Stimulated activated naive CD8-positive, alpha-beta T cell treated with anti-CD3 and anti-CD28 coated beads, Interleukin-15, amount 100 ng/mL, for 72 hours (primary cell): ENCODE results near the gene HIRA.
"Not testable (repeated sequence)": the region's sequence is repeated elsewhere in the genome, so short reads cannot be mapped to it uniquely, and the experiment has no call there.

Experiments used
- ATAC-seq: fragments of 150-1000 bp; cut with Tn5 transposase; 2 replicates; pipeline ENCODE4 v1.10.0; 2021; ENCODE audit warnings: mild to moderate bottlenecking, moderate library complexity
- DNase-seq, 2 donors: peaks; one replicate each; pipeline ENCODE4 v3.0.0; 2021 to 2022
- H3K27ac Mint-ChIP-seq, 2 donors: one replicate each; pipeline ENCODE4 v1.8.0; 2022; ENCODE audit warnings: mild to moderate bottlenecking in 2 of 2, mixed read lengths in 2 of 2, moderate library complexity in 2 of 2
- H3K27me3 Mint-ChIP-seq: one replicate; pipeline ENCODE4 v1.8.0; 2022; ENCODE audit warnings: mixed read lengths
- H3K4me1 Mint-ChIP-seq: one replicate; pipeline ENCODE4 v1.8.0; 2022; ENCODE audit warnings: mild to moderate bottlenecking, mixed read lengths
- H3K4me3 Mint-ChIP-seq, 2 donors: one replicate each; pipeline ENCODE4 v1.8.0; 2022; ENCODE audit warnings: mild to moderate bottlenecking in 2 of 2, mixed read lengths in 2 of 2, moderate library complexity in 1 of 2
- H3K9me3 Mint-ChIP-seq, 2 donors: one replicate each; pipeline ENCODE4 v1.8.0; 2022; ENCODE audit warnings: mixed read lengths in 2 of 2

The HIRA gene

GRCh38 chr22:19371893-19372292 lies 59.6 kb downstream of the HIRA start:
- no peaks in the 10 kb centered on the region for H3K27me3 Mint-ChIP-seq
- no peaks in the 10 kb centered on the region for H3K9me3 Mint-ChIP-seq
- H3K4me1 Mint-ChIP-seq: no peaks in the 10 kb centered on the region
- no peak overlapping the region for H3K27ac Mint-ChIP-seq
- ATAC-seq (no peak), DNase-seq (no peak)
- H3K4me3 Mint-ChIP-seq: no peak overlapping the region

- H3K4me1 Mint-ChIP-seq: no peaks in the 10 kb centered on the region
- no peaks in the 10 kb centered on the region for H3K27me3 Mint-ChIP-seq
- ATAC-seq: no peak
- no peak overlapping the region for H3K27ac Mint-ChIP-seq
- H3K9me3 Mint-ChIP-seq: no peaks in the 10 kb centered on the region
- no peak for DNase-seq
- H3K4me3 Mint-ChIP-seq: no peak overlapping the region
These were observed 62.7 kb downstream of the HIRA start for GRCh38 chr22:19368876-19369275.

GRCh38 chr22:19367763-19368367 lies 63.7 kb downstream of the HIRA start:
- Mint-ChIP-seq H3K9me3 (no peaks in the 10 kb centered on the region), H3K4me1 (no peaks in the 10 kb centered on the region), H3K4me3 (no peak overlapping the region), H3K27ac (no peak overlapping the region), H3K27me3 (no peaks in the 10 kb centered on the region)
- ATAC-seq: no peak
- no peak for DNase-seq

GRCh38 chr22:19363541-19363940 lies 68.0 kb downstream of the HIRA start:
- H3K27me3 Mint-ChIP-seq, ATAC-seq, H3K4me1 Mint-ChIP-seq, H3K4me3 Mint-ChIP-seq, H3K9me3 Mint-ChIP-seq, DNase-seq: not testable (repeated sequence)
- H3K27ac Mint-ChIP-seq: peak overlapping the region in 1 of 2 donors; percentile 6

- Mint-ChIP-seq H3K4me3 (no peak overlapping the region), H3K27ac (peak overlapping the region; percentile 57 to 85), H3K4me1 (no peaks in the 10 kb centered on the region), H3K27me3 (no peaks in the 10 kb centered on the region), H3K9me3 (no peaks in the 10 kb centered on the region)
- ATAC-seq (no peak), DNase-seq (no peak)
These were observed 69.9 kb downstream of the HIRA start for GRCh38 chr22:19361501-19362103.

- peak overlapping the region; percentile 17 to 93 for H3K27ac Mint-ChIP-seq
- no peaks in the 10 kb centered on the region for H3K27me3 Mint-ChIP-seq
- no peaks in the 10 kb centered on the region for H3K4me1 Mint-ChIP-seq
- H3K9me3 Mint-ChIP-seq: no peaks in the 10 kb centered on the region
- DNase-seq (no peak), ATAC-seq (no peak)
- H3K4me3 Mint-ChIP-seq: no peak overlapping the region
These were observed 70.7 kb downstream of the HIRA start for GRCh38 chr22:19360862-19361261.

- no peaks in the 10 kb centered on the region for H3K4me1 Mint-ChIP-seq
- DNase-seq (no peak), ATAC-seq (no peak)
- H3K9me3 Mint-ChIP-seq: no peaks in the 10 kb centered on the region
- no peaks in the 10 kb centered on the region for H3K27me3 Mint-ChIP-seq
- no peak overlapping the region for H3K4me3 Mint-ChIP-seq
- H3K27ac Mint-ChIP-seq: peak overlapping the region in 1 of 2 donors; percentile 19
These were observed 71.2 kb downstream of the HIRA start for GRCh38 chr22:19360300-19360792.

GRCh38 chr22:19359554-19360299 lies 71.8 kb downstream of the HIRA start:
- Mint-ChIP-seq H3K27me3 (no peaks in the 10 kb centered on the region), H3K4me3 (no peak overlapping the region), H3K4me1 (no peaks in the 10 kb centered on the region), H3K9me3 (no peaks in the 10 kb centered on the region), H3K27ac (peak overlapping the region; percentile 19 to 40)
- ATAC-seq (no peak), DNase-seq (no peak)

- no peak overlapping the region for H3K4me3 Mint-ChIP-seq
- no peak for ATAC-seq
- DNase-seq: no peak
- H3K9me3 Mint-ChIP-seq: no peaks in the 10 kb centered on the region
- H3K4me1 Mint-ChIP-seq: no peaks in the 10 kb centered on the region
- no peaks in the 10 kb centered on the region for H3K27me3 Mint-ChIP-seq
- peak overlapping the region in 1 of 2 donors; percentile 34 for H3K27ac Mint-ChIP-seq
These were observed 72.6 kb downstream of the HIRA start for GRCh38 chr22:19358703-19359553.

GRCh38 chr22:19358195-19358594 lies 73.3 kb downstream of the HIRA start:
- Mint-ChIP-seq H3K4me3 (no peak overlapping the region), H3K9me3 (no peaks in the 10 kb centered on the region), H3K27me3 (no peaks in the 10 kb centered on the region), H3K27ac (no peak overlapping the region), H3K4me1 (no peaks in the 10 kb centered on the region)
- DNase-seq (no peak), ATAC-seq (no peak)

GRCh38 chr22:19357270-19358105 lies 74.0 kb downstream of the HIRA start:
- Mint-ChIP-seq H3K4me3 (no peak overlapping the region), H3K27ac (peak overlapping the region in 1 of 2 donors; percentile 74), H3K27me3 (no peaks in the 10 kb centered on the region), H3K9me3 (no peaks in the 10 kb centered on the region), H3K4me1 (no peaks in the 10 kb centered on the region)
- DNase-seq (no peak), ATAC-seq (no peak)

- Mint-ChIP-seq H3K9me3 (no peaks in the 10 kb centered on the region), H3K4me1 (no peaks in the 10 kb centered on the region), H3K4me3 (no peak overlapping the region), H3K27me3 (no peaks in the 10 kb centered on the region), H3K27ac (peak overlapping the region in 1 of 2 donors; percentile 13)
- ATAC-seq (no peak), DNase-seq (no peak)
These were observed 74.7 kb downstream of the HIRA start for GRCh38 chr22:19356708-19357269.

GRCh38 chr22:19355413-19356157 lies 75.9 kb downstream of the HIRA start:
- no peak for DNase-seq
- H3K27ac Mint-ChIP-seq: no peak overlapping the region

GRCh38 chr22:19354201-19354600 lies 77.3 kb downstream of the HIRA start:
- DNase-seq: no peak

More at GRCh38 chr22:19355413-19356157, 75.9 kb downstream of the HIRA start:
- no peaks in the 10 kb centered on the region for H3K9me3 Mint-ChIP-seq
- no peaks in the 10 kb centered on the region for H3K27me3 Mint-ChIP-seq
- no peak for ATAC-seq
- H3K4me1 Mint-ChIP-seq: no peaks in the 10 kb centered on the region
- H3K4me3 Mint-ChIP-seq: no peak overlapping the region

More at GRCh38 chr22:19354201-19354600, 77.3 kb downstream of the HIRA start:
- Mint-ChIP-seq H3K4me1 (no peaks in the 10 kb centered on the region), H3K4me3 (no peak overlapping the region), H3K27ac (no peak overlapping the region), H3K9me3 (no peaks in the 10 kb centered on the region), H3K27me3 (no peaks in the 10 kb centered on the region)
- ATAC-seq: no peak
